K562 (cell line): ENCODE measurements around the gene GUK1. TPM values are rescaled to one million over a fixed set of nuclear protein-coding genes. Genes with fewer than 3 reads are reported as not detected.

ENCODE experiments used
- ATAC-seq: fragments of 200-7000 bp; cut with Tn5 transposase; 3 replicates; pipeline ENCODE4 v1.9.1; 2020; ENCODE audit warnings: moderate library complexity
- BruUV-seq: library from RNA; stranded (reverse); fragments of 400-500 nt; replicated peaks from 2 replicates; lab custom pipeline; 2021; lab: Mats Ljungman, UMichigan
- CTCF ChIA-PET: fragments of 300-600 bp; formaldehyde crosslinking; extraction: SDS; loops from one replicate; lab custom pipeline; 2021; ENCODE audit warnings: low intra/inter-chr PET ratio; lab: Yijun Ruan, JAX
- POLR2A ChIA-PET: fragments of 300-600, 350-650 bp; sonication (Branson Sonifier 250); formaldehyde crosslinking; extraction: SDS; loops from one replicate; lab custom pipeline; 2021; ENCODE audit warnings: antibody characterized with exemption, inconsistent platforms; lab: Yijun Ruan, JAX
- DNase-seq, 4 experiments: peaks; one replicate each; pipeline versions ENCODE4 v3.0.0 to v3.0.0-alpha.2; 2011 to 2018; ENCODE audit warnings: low spot score in 3 of 4, mixed read lengths in 3 of 4; ENCODE audit errors: extremely low read depth in 1 of 4
- FAIRE-seq: peaks from 2 replicates; lab custom pipeline; 2011; peaks lifted over from hg19 to GRCh38; lab: Jason Lieb, UNC
- H2AFZ ChIP-seq: 2 replicates; pipeline ENCODE4 v1.6.0; 2011; ENCODE audit warnings: low read depth, low read length, control low read depth, inconsistent platforms
- H3K27ac ChIP-seq: fragments of 200-600 bp; 3 replicates; pipeline ENCODE4 v1.8.0; 2011; ENCODE audit warnings: low read depth, mild to moderate bottlenecking, control low read depth, inconsistent platforms, low read length, moderate library complexity, mixed read lengths; ENCODE audit errors: extremely low read depth
- H3K27me3 ChIP-seq, 2 experiments: fragments of 300-600 bp in 1 of 2; 2 replicates in 1 of 2; 3 replicates in 1 of 2; pipeline versions ENCODE4 v1.6.0 to v1.8.0; 2011; ENCODE audit warnings: inconsistent platforms in 2 of 2, low read length in 2 of 2, mild to moderate bottlenecking in 1 of 2, mixed read lengths in 1 of 2, moderate library complexity in 1 of 2; ENCODE audit not compliant: control insufficient read depth in 2 of 2, insufficient read depth in 2 of 2
- H3K36me3 ChIP-seq: fragments of 300-600 bp; 3 replicates; pipeline ENCODE4 v1.8.0; 2011; ENCODE audit warnings: mild to moderate bottlenecking, low read length, inconsistent platforms; ENCODE audit not compliant: control insufficient read depth, insufficient read depth
- H3K4me1 ChIP-seq, 2 experiments: fragments of 200-600 bp in 1 of 2; replicated peaks in 1 of 2; 2 replicates in 1 of 2; 3 replicates in 1 of 2; pipeline versions ENCODE4 v1.5.1 to v1.8.0; 2011; ENCODE audit warnings: inconsistent platforms in 2 of 2, low read length in 2 of 2, mild to moderate bottlenecking in 1 of 2, mixed read lengths in 1 of 2, moderate library complexity in 1 of 2; ENCODE audit not compliant: control insufficient read depth in 2 of 2, insufficient read depth in 2 of 2
- H3K4me2 ChIP-seq: 2 replicates; pipeline ENCODE4 v1.6.1; 2011; ENCODE audit warnings: low read length, control low read depth, inconsistent platforms, mixed read lengths; ENCODE audit not compliant: insufficient read depth
- H3K4me3 ChIP-seq: fragments of 200-600 bp; sonication (generic), shearing (Covaris generic); 2 replicates; pipeline ENCODE4 v1.5.1; 2016; ENCODE audit warnings: control low read depth, inconsistent platforms
- H3K79me2 ChIP-seq: fragments of 200-600 bp; 3 replicates; pipeline ENCODE4 v1.8.0; 2011; ENCODE audit warnings: low read length, inconsistent platforms; ENCODE audit not compliant: control insufficient read depth, insufficient read depth
- H3K9ac ChIP-seq, 2 experiments: 2 replicates each; pipeline versions ENCODE4 v1.6.0 to v1.6.1; 2011; ENCODE audit warnings: low read depth in 2 of 2, low read length in 2 of 2, control low read depth in 1 of 2, inconsistent platforms in 1 of 2, mild to moderate bottlenecking in 1 of 2, mixed read lengths in 1 of 2; ENCODE audit not compliant: insufficient read depth in 1 of 2
- H3K9me1 ChIP-seq: one replicate; pipeline ENCODE4 v1.6.0; 2011; ENCODE audit warnings: inconsistent platforms, mild to moderate bottlenecking, low read length, moderate library complexity; ENCODE audit not compliant: control insufficient read depth, insufficient read depth
- H3K9me3 ChIP-seq: replicated peaks from 2 replicates; pipeline ENCODE4 v1.5.1; 2011; ENCODE audit warnings: low read depth, low read length, inconsistent platforms; ENCODE audit not compliant: control insufficient read depth, insufficient read depth
- H4K20me1 ChIP-seq: replicated peaks from 2 replicates; pipeline ENCODE4 v1.6.1; 2011; ENCODE audit warnings: low read length, inconsistent platforms, mixed read lengths; ENCODE audit not compliant: control insufficient read depth, insufficient read depth
- CBFA2T3 ChIP-seq: fragments of 450-650 bp; IDR thresholded peaks from 2 replicates; pipeline ENCODE4 v1.6.1; 2017
- EZH2 ChIP-seq: IDR thresholded peaks from 2 replicates; pipeline ENCODE4 v1.6.1; 2012; ENCODE audit warnings: low read depth, mild to moderate bottlenecking, inconsistent platforms, low read length, borderline replicate concordance
- FOXK1 ChIP-seq: sonication (generic); formaldehyde crosslinking; IDR thresholded peaks from 2 replicates; pipeline ENCODE4 v1.8.0; 2022; ENCODE audit warnings: missing genetic modification reagents, mild to moderate bottlenecking, borderline replicate concordance
- HEY1 ChIP-seq: fragments of 250-450 bp; sonication (Bioruptor Pico); IDR thresholded peaks from 2 replicates; pipeline ENCODE4 v1.5.0; 2020; ENCODE audit warnings: mild to moderate bottlenecking, moderate library complexity, borderline replicate concordance
- IRF1 ChIP-seq: sonication (generic); formaldehyde crosslinking; IDR thresholded peaks from 2 replicates; pipeline ENCODE4 v1.8.0; 2022; ENCODE audit warnings: missing genetic modification reagents, mild to moderate bottlenecking, borderline replicate concordance
- NR2C1 ChIP-seq, 2 experiments: fragments of 450-650 bp; IDR thresholded peaks; 2 replicates each; pipeline ENCODE4 v1.6.1; 2017; ENCODE audit warnings: mild to moderate bottlenecking in 2 of 2, antibody characterized with exemption in 1 of 2, inconsistent platforms in 1 of 2, missing compliant biosample characterization in 1 of 2, missing genetic modification characterization in 1 of 2
- POLR2A ChIP-seq: fragments of 450-650 bp; conservative IDR thresholded peaks from 2 replicates; pipeline ENCODE4 v1.6.1; 2016
- SLC30A9 ChIP-seq: fragments of 250-450 bp; sonication (Bioruptor Pico); IDR thresholded peaks from 2 replicates; pipeline ENCODE4 v1.8.0; 2022; ENCODE audit warnings: mild to moderate bottlenecking, moderate library complexity
- SMAD1 ChIP-seq: fragments of 150-350 bp; IDR thresholded peaks from 2 replicates; pipeline ENCODE4 v1.6.1; 2014; ENCODE audit warnings: low read length, low read depth; ENCODE audit not compliant: partially characterized antibody
- SUPT5H ChIP-seq: fragments of 450-650 bp; IDR thresholded peaks from 2 replicates; pipeline ENCODE4 v1.6.1; 2016
- TAL1 ChIP-seq: fragments of 450-650 bp; IDR thresholded peaks from 2 replicates; pipeline ENCODE4 v1.6.1; 2016; ENCODE audit warnings: mild to moderate bottlenecking
- U2AF2 ChIP-seq: fragments of 200-400 bp; formaldehyde crosslinking; optimal IDR thresholded peaks from 2 replicates; pipeline ENCODE3; 2017; ENCODE audit warnings: low read depth, mild to moderate bottlenecking, low read length
- ZKSCAN3 ChIP-seq: fragments of 250-450 bp; sonication (Bioruptor Pico); IDR thresholded peaks from 2 replicates; pipeline ENCODE4 v1.4.0; 2020
- ZNF121 ChIP-seq: sonication (generic); formaldehyde crosslinking; conservative IDR thresholded peaks from 2 replicates; pipeline ENCODE4 v1.8.0; 2022; ENCODE audit warnings: missing genetic modification reagents
- ZNF398 ChIP-seq: fragments of 250-450 bp; sonication (Bioruptor Pico); IDR thresholded peaks from 2 replicates; pipeline ENCODE4 v1.8.0; 2021; ENCODE audit warnings: moderate library complexity, mild to moderate bottlenecking, inconsistent platforms
- ZNF766 ChIP-seq: fragments of 200-800 bp; sonication (Bioruptor generic); conservative IDR thresholded peaks from 2 replicates; pipeline ENCODE4 v1.6.1; 2016; ENCODE audit warnings: missing genetic modification characterization, missing compliant biosample characterization
- WGBS: fragments of 100-300 bp; shearing (Covaris generic); methylation state at CpG from one replicate; pipeline ENCODE4 v1.1.6; 2016; ENCODE audit warnings: low coverage, mixed read lengths; ENCODE audit not compliant: insufficient coverage; ENCODE audit errors: missing lambda C conversion rate; 5-methylcytosine and 5-hydroxymethylcytosine counted together
- in situ Hi-C: fragments of 300-500 bp; cut with MboI; formaldehyde crosslinking; loops from 4 replicates; pipeline ENCODE4 v1.15.0; 2018; ENCODE audit warnings: inconsistent platforms, mixed read lengths
- intact Hi-C: fragments of 100-400 bp; cut with micrococcal nuclease; formaldehyde crosslinking; loops from 2 replicates; pipeline ENCODE4 v1.14.2; 2022
- polyA plus RNA-seq, 8 experiments: library from polyadenylated mRNA; depleted of rRNA in 4 of 8; stranded (reverse) in 5 of 8; unstranded in 3 of 8; fragments of >200 nt; fragmentation: Nextera tagmentation in 2 of 8; fragmentation: Illumina TruSeq in 1 of 8; extraction: Ambion mirVana in 2 of 8; extraction: Trizol in 1 of 8; gene quantifications; 2 replicates each; pipeline versions ENCODE4 v1.2.1 to v1.2.3, GENCODE V29; 2011 to 2014; ENCODE audit warnings: inconsistent platforms in 1 of 8, missing spikeins in 1 of 8
- total RNA-seq, 7 experiments: library from RNA; depleted of rRNA in 6 of 7; stranded (reverse); fragments of >200 nt in 6 of 7; fragmentation: Illumina TruSeq in 2 of 7; extraction: Trizol in 2 of 7; gene quantifications; 2 replicates each; pipeline versions ENCODE4 v1.2.1 to v1.2.3, GENCODE V29; 2011 to 2021; ENCODE audit warnings: low replicate concordance in 1 of 7
- TF ChIP-seq, protein P1 (sequence below): conservative IDR thresholded peaks from 2 replicates; pipeline ENCODE4 v1.6.1; 2011; ENCODE audit warnings: low read depth, mild to moderate bottlenecking, low read length; ENCODE audit not compliant: control insufficient read depth
- TF ChIP-seq, protein P2 (sequence below): fragments of 250-450 bp; sonication (Bioruptor Pico); IDR thresholded peaks from 2 replicates; pipeline ENCODE4 v1.4.0; 2020

Gene GUK1
- total and polyA plus RNA-seq, 9 of the 15 experiments (the other 6 are each of a cell fraction or from before 2014, with no cell fraction given): 7.0 to 331 (median 132) TPM

- peak; percentile 79 to 83 (median 81) for DNase-seq
- in situ Hi-C loops (no loop called here), intact Hi-C loops (no loop called here)
- H3K27ac ChIP-seq: peak within 1 kb of the TSS; percentile 62
- no peaks in the 10 kb centered on the region for H3K27me3 ChIP-seq
- WGBS: 60% methylated on average over 5 of the region's 17 CpGs
- peaks cover 12% of the 10 kb centered on the region for H3K9me1 ChIP-seq
- ChIA-PET CTCF (no interaction called here), POLR2A (interaction anchor here (0.6 to 2.3 kb wide), 7 partner anchors 9 to 49 kb away, joined by 3 to 11 read pairs (median 6); partner anchors contain the start of gene GUK1)
- H3K36me3 ChIP-seq: peaks cover 39% of the 10 kb centered on the region; the same call in 2 of the 3 replicates
- H3K4me2 ChIP-seq: no peak within 1 kb of the TSS; the same call in 1 of the 2 replicates
- peak; percentile 77 for ATAC-seq
- no peak within 1 kb of the TSS for H3K4me3 ChIP-seq
- H3K4me1 ChIP-seq: peaks cover 37 to 85% of the 10 kb centered on the region in 2 experiments
- no peak within 1 kb of the TSS for H2AFZ ChIP-seq
- H4K20me1 ChIP-seq: peaks cover 29% of the 10 kb centered on the region
- H3K79me2 ChIP-seq: peaks cover 52% of the 10 kb centered on the region
- H3K9ac ChIP-seq: peak within 1 kb of the TSS; percentile 31 to 91; a peak in 3 of 4 replicates
- no peaks in the 10 kb centered on the region for H3K9me3 ChIP-seq
- no peak for FAIRE-seq
- no TSS peak for BruUV-seq
- TF ChIP-seq TAL1 (no peak), CBFA2T3 (no peak), EZH2 (no peak), U2AF2 (no peak), NR2C1 (IDR thresholded peaks at IDR 0.05) (no peak), NR2C1 (tag; IDR thresholded peaks at IDR 0.05) (no peak), HEY1 (CRISPR knock-in tag) (no peak), ZNF398 (CRISPR knock-in tag) (no peak), FOXK1 (CRISPR knock-in tag) (no peak), POLR2A (peak; percentile 48; the same call in 1 of the 2 replicates), IRF1 (CRISPR knock-in tag) (no peak), ZNF121 (CRISPR knock-in tag) (no peak), SLC30A9 (no peak), ZNF766 (CRISPR knock-in tag) (no peak), ZKSCAN3 (CRISPR knock-in tag) (no peak), SUPT5H (peak; percentile 32; the same call in 1 of the 2 replicates), SMAD1 (no peak)
- TF ChIP-seq, protein P1, sequence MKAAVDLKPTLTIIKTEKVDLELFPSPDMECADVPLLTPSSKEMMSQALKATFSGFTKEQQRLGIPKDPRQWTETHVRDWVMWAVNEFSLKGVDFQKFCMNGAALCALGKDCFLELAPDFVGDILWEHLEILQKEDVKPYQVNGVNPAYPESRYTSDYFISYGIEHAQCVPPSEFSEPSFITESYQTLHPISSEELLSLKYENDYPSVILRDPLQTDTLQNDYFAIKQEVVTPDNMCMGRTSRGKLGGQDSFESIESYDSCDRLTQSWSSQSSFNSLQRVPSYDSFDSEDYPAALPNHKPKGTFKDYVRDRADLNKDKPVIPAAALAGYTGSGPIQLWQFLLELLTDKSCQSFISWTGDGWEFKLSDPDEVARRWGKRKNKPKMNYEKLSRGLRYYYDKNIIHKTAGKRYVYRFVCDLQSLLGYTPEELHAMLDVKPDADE: peak; percentile 46; the same call in 1 of the 2 replicates
- TF ChIP-seq, protein P2, sequence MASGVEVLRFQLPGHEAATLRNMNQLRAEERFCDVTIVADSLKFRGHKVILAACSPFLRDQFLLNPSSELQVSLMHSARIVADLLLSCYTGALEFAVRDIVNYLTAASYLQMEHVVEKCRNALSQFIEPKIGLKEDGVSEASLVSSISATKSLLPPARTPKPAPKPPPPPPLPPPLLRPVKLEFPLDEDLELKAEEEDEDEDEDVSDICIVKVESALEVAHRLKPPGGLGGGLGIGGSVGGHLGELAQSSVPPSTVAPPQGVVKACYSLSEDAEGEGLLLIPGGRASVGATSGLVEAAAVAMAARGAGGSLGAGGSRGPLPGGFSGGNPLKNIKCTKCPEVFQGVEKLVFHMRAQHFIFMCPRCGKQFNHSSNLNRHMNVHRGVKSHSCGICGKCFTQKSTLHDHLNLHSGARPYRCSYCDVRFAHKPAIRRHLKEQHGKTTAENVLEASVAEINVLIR (CRISPR knock-in tag): no peak
Observed at GRCh38 chr1:228149406-228150119, 9.5 kb downstream of the GUK1 start, which contains the start of gene GJC2. Gene GJC2 (plus strand): TSS chr1:228149930. CDS start chr1:228157759, 7,829 bp downstream.
